ENCODE data around the gene CDKN2AIPNL.

DNA sequence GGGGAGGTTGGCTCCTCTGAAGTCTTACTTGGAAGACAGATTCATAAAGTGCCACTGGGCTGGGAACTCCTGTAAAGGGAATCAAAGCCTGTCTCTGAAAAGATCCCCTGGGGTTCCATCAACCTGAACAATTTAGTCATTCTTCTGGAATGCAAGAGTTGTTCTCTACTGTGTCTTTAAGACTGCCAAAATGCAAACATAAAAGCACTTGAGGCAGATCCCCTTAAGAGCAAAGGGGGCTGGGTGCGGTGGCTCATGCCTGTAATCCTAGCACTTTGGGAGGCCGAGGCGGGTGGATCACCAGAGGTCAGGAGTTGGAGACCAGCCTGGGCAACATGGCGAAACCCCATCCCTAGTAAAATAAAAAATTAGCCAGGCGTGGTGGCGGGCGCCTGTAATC lies 16.7 kb downstream of the CDKN2AIPNL start:
- TF ChIP-seq, protein P1, sequence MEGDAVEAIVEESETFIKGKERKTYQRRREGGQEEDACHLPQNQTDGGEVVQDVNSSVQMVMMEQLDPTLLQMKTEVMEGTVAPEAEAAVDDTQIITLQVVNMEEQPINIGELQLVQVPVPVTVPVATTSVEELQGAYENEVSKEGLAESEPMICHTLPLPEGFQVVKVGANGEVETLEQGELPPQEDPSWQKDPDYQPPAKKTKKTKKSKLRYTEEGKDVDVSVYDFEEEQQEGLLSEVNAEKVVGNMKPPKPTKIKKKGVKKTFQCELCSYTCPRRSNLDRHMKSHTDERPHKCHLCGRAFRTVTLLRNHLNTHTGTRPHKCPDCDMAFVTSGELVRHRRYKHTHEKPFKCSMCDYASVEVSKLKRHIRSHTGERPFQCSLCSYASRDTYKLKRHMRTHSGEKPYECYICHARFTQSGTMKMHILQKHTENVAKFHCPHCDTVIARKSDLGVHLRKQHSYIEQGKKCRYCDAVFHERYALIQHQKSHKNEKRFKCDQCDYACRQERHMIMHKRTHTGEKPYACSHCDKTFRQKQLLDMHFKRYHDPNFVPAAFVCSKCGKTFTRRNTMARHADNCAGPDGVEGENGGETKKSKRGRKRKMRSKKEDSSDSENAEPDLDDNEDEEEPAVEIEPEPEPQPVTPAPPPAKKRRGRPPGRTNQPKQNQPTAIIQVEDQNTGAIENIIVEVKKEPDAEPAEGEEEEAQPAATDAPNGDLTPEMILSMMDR (conservative IDR thresholded peaks at IDR 0.05; ENCODE audit: low read depth, low read length) = no peak
- no peak for TF ChIP-seq EZH2 (IDR thresholded peaks at IDR 0.05; ENCODE audit: borderline replicate concordance, low read depth, low read length, poor library complexity, severe bottlenecking)

Data from A673 (cell line).